VCaP (cell line): ENCODE data around the gene AP3S1.

Source experiments
- H3K27ac ChIP-seq: fragments of 450-650 bp; 2 replicates; pipeline ENCODE4 v1.5.1; 2017
- CTCF ChIP-seq: fragments of 450-650 bp; conservative IDR thresholded peaks from 2 replicates; pipeline ENCODE4 v1.5.1; 2017; ENCODE audit warnings: mild to moderate bottlenecking, moderate library complexity

Gene AP3S1

DNA sequence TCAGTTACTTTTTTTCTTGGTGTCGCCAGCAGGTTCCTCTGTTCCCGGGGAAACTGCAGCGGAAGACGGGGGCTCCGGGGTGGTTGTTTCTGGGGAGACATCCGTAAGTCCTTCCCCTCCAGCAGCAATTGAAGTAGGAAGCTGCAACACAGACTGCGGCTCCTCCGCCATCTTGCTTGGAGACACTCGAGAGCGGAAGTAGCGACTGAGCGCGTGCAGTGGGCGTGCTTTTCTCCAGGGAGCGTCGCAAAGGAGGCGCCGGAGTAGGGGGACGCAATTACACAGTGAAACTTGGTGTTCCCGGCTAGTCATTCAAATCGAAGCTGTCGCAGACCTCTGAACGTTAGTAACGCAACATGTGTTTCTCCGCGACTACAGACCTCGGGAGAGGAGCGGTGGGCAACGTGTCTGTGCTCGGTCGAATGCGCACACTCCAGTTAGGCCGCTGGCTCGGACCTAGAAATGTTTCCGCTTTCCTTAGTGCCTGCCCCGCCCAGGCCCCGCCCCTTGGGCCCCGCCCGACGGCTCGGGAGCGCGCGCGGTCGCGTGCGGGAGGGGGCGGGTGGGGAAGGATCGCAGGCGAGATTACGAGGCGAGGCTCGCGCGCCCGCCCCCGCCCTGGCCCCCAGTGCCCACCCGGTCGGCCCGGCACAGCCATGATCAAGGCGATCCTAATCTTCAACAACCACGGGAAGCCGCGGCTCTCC lies at the start of gene AP3S1, which contains the start of gene ATG12:
AP3S1 (plus strand) TSS at position 554 of the 707 bp plus-strand sequence; CDS start at position 657, 103 bp downstream.
ATG12 (minus strand) TSS at position 184 of the 707 bp plus-strand sequence; CDS start at position 171, 13 bp downstream.
- H3K27ac ChIP-seq: peak within 1 kb of the TSS; percentile 88
- TF ChIP-seq CTCF: no peak

DNA sequence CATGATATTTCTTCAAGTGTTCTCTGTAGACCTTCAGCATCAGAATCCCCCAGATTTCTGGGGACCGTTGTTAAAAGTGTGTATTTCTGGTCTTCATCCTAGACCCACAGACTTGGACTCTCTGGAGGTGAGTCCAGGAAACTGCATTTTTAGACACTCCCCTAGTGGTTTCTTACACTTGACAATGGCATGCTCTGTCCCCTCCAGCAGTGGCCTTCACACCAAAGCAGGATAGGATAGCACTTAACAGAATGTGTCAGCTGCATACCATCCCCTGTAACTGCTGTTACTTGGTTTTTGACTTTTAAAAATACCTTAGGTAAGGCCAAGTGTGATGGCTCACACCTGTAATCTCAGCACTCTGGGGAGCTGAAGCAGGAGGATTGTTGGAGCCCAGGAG lies 46.0 kb upstream of the AP3S1 start:
- no peak overlapping the region for H3K27ac ChIP-seq
- TF ChIP-seq CTCF: no peak

- no peak for TF ChIP-seq CTCF
- peak overlapping the region; percentile 80 for H3K27ac ChIP-seq
These were observed 45.1 kb upstream of the AP3S1 start for GRCh38 chr5:115796656-115797055.

- H3K27ac ChIP-seq: peak overlapping the region; percentile 80
- no peak for TF ChIP-seq CTCF
These were observed 43.5 kb upstream of the AP3S1 start for GRCh38 chr5:115798252-115798651.

- no peak for TF ChIP-seq CTCF
These were observed 41.6 kb upstream of the AP3S1 start for GRCh38 chr5:115800108-115800507.

GRCh38 chr5:115801152-115801551 lies 40.6 kb upstream of the AP3S1 start:
- H3K27ac ChIP-seq: no peak overlapping the region
- TF ChIP-seq CTCF: no peak

More at GRCh38 chr5:115800108-115800507, 41.6 kb upstream of the AP3S1 start:
- peak overlapping the region; percentile 80 for H3K27ac ChIP-seq

GRCh38 chr5:115801984-115802383 lies 39.8 kb upstream of the AP3S1 start:
- TF ChIP-seq CTCF: no peak

More at GRCh38 chr5:115801984-115802383, 39.8 kb upstream of the AP3S1 start:
- H3K27ac ChIP-seq: no peak overlapping the region
